Activated CD8-positive, alpha-beta memory T cell treated with anti-CD3 and anti-CD28 coated beads for 48 hours (primary cell): ENCODE results near the gene KCNJ16.
"Not testable (repeated sequence)": the region's sequence is repeated elsewhere in the genome, so short reads cannot be mapped to it uniquely, and the experiment has no call there.

Source experiments
- DNase-seq, 3 experiments: peaks; one replicate each; pipeline ENCODE4 v3.0.0-alpha.2; 2020; ENCODE audit warnings: low read depth in 2 of 3, low spot score in 2 of 3

The KCNJ16 gene

GRCh38 chr17:70074956-70075355 lies at the start of gene KCNJ16:
KCNJ16 (plus strand) TSS chr17:70075225; CDS start chr17:70132088, 56,863 bp downstream.
- no peak for DNase-seq

GRCh38 chr17:70028397-70028796 lies 46.6 kb upstream of the KCNJ16 start:
- DNase-seq = no peak

- no peak for DNase-seq
Measured at GRCh38 chr17:70028978-70029767, 45.9 kb upstream of the KCNJ16 start.

- DNase-seq = no peak
Measured at GRCh38 chr17:70030371-70030770, 44.7 kb upstream of the KCNJ16 start.

DNA sequence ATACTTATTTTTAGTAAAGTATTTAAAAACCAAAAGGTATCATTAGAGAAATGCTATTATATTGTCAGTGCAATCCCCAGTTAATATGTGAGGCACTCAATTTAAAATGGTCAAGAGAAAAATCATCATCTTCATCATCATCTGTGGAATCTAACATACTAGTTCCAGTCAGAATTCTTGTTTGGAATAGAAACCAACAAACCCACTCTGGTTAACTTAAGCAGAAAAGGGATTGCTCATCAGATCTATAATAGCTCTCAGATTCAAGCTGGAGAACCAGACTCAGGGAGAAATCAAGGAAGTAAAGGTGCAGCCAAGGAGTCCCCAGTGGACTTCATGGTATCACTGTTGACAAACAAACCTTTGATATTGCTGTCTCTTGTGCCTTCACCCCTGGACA lies 43.7 kb upstream of the KCNJ16 start:
- no peak for DNase-seq

- DNase-seq = no peak
Measured at GRCh38 chr17:70033165-70033564, 41.9 kb upstream of the KCNJ16 start.

DNA sequence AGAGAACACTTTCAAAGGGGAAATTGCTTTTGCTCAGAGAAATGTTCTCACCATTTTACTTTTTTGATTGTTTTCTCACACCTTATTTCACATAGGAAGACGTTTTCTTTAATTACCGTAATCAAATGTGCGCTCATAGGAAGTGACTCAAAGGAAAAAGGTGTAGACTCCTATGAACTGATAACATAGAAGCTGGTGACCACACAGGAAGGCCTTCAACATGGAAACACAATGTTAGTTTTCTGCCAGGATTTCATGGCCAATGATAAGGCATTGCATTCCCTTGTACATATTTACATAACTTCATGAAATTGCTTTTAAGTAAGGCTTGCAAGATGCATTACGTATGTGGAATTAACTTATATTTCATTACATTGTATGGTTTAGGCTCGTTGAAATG lies 40.9 kb upstream of the KCNJ16 start:
- no peak for DNase-seq

DNA sequence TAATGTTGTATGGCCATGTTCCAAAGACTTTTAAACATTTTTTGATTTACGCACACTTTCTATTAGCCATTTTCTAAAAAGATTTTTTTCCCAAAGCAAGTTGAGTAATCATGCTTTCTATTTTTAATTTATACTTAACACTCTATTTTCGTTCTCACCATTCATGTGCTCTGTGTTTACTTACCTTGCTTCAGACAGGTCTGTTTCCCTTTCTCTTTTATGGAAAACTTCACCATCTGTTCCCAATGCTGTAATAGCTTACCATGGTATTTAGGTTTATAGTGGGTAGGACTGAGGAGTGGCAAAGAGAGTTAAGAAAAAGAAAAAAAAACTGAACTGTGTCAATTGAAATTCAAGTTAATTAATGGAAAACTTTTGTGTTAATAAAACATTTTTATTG lies 37.5 kb upstream of the KCNJ16 start:
- DNase-seq = no peak

DNA sequence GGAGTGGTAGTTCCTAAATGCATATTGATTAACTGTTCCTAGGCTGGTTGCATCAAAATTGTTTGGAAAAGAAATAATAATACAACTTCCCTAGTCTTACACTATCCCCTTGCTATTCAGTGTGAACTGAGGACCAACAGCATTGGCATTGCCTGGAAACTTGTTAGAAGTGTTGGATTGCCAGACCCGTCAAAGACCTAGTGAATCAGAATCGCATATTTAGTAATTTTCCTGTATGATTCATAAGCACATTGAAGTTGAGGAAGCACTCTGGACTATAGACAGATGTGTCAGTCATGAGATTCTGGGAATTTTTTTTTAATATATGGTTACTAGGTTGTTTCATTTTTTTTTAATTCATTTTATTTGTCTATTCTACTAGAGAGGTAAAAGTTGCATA lies 34.7 kb upstream of the KCNJ16 start:
- no peak for DNase-seq

- DNase-seq = no peak
Measured at GRCh38 chr17:70041061-70041460, 34.0 kb upstream of the KCNJ16 start.

DNA sequence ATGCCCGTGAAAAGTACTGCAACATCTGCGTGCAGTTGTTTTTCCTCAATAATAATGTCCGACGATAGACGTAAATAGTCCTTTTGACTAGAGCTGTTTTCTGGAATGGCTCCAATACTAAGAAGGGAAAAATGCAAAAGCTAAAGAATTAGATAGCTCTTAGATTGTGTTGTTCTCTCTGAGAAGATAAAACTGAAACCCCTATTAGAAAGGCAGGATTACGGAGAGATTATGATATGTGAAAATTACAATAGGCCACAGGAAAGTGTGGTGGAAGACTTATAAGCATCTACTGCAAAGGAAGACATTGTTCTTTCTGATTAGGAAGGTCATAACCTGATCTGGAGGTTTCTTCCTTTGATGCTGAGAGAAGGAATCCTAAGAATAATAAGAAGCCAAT lies 33.5 kb upstream of the KCNJ16 start:
- DNase-seq = no peak

- DNase-seq = not testable (repeated sequence)
Measured at GRCh38 chr17:70045780-70046179, 29.2 kb upstream of the KCNJ16 start.

- DNase-seq = no peak
Measured at GRCh38 chr17:70047619-70048419, 27.2 kb upstream of the KCNJ16 start.

DNA sequence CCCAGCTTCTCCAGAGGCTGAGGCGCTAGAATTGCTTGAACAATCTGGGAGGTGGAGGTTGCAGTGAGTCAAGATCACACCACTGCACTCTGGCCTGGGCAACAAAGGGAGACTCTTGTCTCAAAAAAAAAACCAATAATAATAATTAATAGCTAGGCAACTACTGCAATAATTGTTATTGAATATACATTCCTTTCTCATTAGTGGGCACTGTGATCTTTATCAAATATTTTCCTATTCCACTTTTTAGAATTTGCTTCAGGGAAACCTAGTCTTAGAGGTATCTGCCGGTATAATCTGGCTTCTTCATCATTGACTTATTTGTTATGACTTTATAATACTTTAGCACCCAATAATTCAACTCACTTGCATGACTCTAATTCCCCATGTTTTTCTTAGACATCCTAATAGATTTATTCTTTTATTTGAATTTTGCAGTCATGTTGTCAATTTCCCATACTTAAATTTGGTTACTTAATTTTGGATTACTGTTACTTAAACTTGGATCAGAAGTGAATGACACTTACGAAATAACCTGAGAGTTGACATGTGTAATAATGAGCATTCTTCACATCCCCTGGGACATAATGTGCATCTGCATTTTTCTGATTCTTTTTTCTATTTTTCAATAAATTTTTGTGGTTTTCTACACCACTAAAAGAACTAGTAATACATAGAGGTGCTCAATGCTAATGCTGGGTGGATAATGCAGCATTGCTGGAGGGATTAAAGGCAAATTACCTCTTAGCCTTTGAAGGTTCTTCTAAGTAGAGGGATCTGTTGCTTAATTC lies 25.0 kb upstream of the KCNJ16 start:
- DNase-seq = no peak

DNA sequence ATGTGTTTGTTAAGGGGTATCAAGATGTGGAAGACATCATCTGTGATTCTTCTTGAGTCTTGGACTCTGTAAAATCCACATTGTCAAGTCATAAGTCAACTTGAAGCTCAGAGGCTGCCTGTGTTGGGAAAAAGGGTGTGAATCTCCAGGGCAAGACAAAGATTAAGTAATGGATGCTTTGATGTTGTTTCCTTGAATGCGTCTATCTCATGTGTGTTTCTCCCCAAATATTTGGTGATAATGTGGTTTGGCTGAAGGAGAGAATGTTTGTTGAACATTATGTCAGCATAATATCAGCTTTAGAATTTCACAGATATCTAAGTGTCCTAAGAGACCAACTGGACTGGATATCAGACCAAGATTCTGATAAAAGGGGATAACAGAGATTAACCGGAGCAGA lies 24.1 kb upstream of the KCNJ16 start:
- no peak for DNase-seq

GRCh38 chr17:70053241-70054234 lies 21.5 kb upstream of the KCNJ16 start:
- no peak for DNase-seq

GRCh38 chr17:70055000-70055399 lies 20.0 kb upstream of the KCNJ16 start:
- DNase-seq = no peak

DNA sequence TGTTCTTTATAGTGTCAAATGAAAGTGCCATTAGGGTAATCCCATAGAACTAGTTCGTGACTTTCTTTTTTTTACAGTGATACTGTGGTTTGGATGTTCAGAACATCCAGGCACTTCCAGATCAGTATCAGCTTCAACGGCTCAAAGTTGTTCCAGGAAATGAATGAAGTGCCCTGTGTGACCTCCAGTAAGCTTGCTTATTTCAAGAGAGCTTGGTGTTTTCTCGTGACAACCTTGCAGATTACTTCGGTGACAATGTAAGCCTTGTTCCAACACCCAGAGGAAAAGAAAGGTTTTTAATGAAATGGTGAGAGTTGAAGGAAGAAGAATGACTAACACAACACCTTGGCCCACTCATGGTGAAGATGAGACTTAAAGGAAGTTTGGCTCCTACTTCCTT lies 16.0 kb upstream of the KCNJ16 start:
- DNase-seq = no peak

- DNase-seq = no peak
Measured at GRCh38 chr17:70059649-70060048, 15.4 kb upstream of the KCNJ16 start.

DNA sequence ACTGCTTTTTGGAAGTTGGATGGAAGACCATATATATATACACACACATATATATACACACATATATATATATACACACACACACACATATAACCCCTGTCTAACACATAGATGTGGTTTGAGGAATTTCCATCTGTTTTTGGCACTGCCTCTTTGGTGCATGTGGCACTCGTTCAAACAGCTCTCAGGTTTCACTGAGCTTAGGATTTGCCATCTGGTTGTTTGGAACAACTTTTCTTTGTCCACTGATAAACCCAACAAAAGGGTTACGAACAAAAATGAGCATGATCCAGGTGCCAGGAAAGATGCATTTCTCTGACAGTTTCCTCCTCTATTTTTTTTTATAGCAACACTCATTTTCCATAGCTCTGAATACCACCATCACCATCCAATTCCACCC lies 14.6 kb upstream of the KCNJ16 start:
- no peak for DNase-seq
